ENCODE data around the gene CFAP45. TPM values are rescaled to one million over a fixed set of nuclear protein-coding genes. Genes with fewer than 3 reads are reported as not detected.

CFAP45 gene
- total RNA-seq, 2 experiments from 2014 or later: 0.63 TPM; not detected in 1

DNA sequence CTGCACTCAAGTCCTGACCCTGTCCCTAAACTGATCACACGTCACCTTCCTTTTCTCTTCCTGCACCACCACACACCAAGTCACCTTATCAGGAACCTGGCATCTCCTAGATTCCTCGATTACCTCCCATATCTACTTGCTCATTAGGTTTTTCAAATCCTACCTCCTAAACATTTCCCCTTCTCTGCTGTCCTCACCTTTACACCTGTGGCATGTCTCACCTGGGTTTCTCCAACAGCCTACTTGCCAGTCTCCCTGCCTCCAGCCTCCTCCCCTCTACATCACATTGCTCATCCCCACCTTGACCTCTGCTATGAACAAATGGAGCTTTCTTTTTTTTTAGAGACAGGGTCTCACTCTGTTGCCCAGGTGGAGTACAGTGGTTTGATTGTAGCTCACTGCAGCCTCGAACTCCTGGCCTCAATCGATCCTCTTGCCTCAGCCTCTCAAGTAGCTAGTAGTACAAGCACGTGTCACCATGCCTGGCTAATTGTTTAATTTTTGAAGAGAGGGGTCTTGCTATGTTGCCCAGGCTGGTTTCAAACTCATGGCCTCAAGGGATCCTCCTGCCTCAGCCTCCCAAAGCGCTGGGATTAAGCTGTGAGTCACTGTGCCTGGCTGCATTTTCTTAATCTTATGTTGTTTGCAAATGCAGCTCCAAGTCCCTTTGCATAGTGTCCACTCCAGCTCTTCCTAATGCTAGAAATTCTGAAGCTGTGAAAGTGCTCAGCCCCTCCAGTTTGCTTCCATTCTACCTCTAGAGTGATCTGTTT, 39.1 kb upstream of the CFAP45 start:
- POLR2A ChIA-PET: interaction anchor here (0.7 kb wide), 1 partner anchor 941 kb away, joined by 3 read pairs; no protein-coding TSS in a partner anchor
- intact Hi-C loops (cut with micrococcal nuclease; ENCODE audit: unreplicated experiment): no loop called here
- BruUV-seq (replicated peaks): no TSS peak

DNA sequence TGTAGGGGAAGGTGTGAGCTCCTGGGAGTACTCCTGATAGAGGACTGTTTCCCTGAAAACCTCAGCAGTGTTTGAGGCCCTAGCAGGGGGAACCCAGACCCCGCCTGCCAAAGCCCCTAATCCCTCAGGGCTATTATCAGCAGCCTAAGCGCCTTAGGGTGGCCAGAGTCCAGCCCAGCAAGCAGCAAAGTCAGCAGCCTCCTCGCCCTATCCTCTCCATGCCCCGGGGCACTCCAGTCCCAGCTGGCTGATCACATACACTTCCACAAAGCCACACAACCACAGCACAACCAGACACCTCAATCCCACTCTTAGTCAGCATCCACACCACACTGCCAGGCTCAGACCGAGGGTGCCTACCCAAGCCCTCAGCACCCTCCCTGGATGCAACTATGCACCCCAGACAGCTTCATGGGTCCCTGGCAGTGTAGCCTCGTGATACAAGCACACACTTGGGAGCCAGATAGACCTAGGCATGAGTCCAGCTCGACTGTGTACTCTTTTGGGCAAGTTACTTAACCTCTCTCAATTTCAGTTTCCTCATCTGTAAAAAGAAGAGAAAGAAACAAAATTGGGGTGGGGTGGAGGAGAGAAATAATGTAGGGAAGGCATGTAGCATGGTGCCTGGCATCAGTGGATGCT, 38.4 kb upstream of the CFAP45 start:
- no peak for DNase-seq (ENCODE audit: low spot score)
- Histone ChIP-seq H2AFZ (ENCODE audit: low read length) (no peak overlapping the region), H3K4me1 (ENCODE audit: insufficient read depth, low read length, poor library complexity, severe bottlenecking) (peaks cover 8% of the 10 kb centered on the region), H3K36me3 (ENCODE audit: insufficient read depth, low read length) (no peaks in the 10 kb centered on the region), H3K79me2 (ENCODE audit: insufficient read depth, low read depth, low read length) (no peaks in the 10 kb centered on the region), H3K9me2 (ENCODE audit: insufficient read depth, low read length) (no peaks in the 10 kb centered on the region), H3K27ac (ENCODE audit: low read depth, low read length, poor library complexity, severe bottlenecking) (no peak overlapping the region), H4K20me1 (ENCODE audit: insufficient read depth, low read length) (no peaks in the 10 kb centered on the region), H3K4me3 (ENCODE audit: low read depth, low read length, poor library complexity, severe bottlenecking) (no peak overlapping the region), H3K9me3 (ENCODE audit: low read length) (no peaks in the 10 kb centered on the region), H3K4me2 (ENCODE audit: low read length) (no peak overlapping the region)
- TF ChIP-seq, protein P1, sequence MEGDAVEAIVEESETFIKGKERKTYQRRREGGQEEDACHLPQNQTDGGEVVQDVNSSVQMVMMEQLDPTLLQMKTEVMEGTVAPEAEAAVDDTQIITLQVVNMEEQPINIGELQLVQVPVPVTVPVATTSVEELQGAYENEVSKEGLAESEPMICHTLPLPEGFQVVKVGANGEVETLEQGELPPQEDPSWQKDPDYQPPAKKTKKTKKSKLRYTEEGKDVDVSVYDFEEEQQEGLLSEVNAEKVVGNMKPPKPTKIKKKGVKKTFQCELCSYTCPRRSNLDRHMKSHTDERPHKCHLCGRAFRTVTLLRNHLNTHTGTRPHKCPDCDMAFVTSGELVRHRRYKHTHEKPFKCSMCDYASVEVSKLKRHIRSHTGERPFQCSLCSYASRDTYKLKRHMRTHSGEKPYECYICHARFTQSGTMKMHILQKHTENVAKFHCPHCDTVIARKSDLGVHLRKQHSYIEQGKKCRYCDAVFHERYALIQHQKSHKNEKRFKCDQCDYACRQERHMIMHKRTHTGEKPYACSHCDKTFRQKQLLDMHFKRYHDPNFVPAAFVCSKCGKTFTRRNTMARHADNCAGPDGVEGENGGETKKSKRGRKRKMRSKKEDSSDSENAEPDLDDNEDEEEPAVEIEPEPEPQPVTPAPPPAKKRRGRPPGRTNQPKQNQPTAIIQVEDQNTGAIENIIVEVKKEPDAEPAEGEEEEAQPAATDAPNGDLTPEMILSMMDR (conservative IDR thresholded peaks at IDR 0.05; ENCODE audit: low read length): no peak
- TF ChIP-seq EZH2phosphoT487 (IDR thresholded peaks at IDR 0.05; ENCODE audit: borderline replicate concordance, low read depth, low read length): no peak
- BruUV-seq (replicated peaks): no TSS peak
- intact Hi-C loops (cut with micrococcal nuclease; ENCODE audit: unreplicated experiment): no loop called here
- CTCF ChIA-PET (ENCODE audit: unreplicated experiment): no interaction called here
- POLR2A ChIA-PET: no interaction called here

More for the DNA sequence above, 39.1 kb upstream of the CFAP45 start:
- Histone ChIP-seq H3K27ac (ENCODE audit: low read depth, low read length, poor library complexity, severe bottlenecking) (no peak overlapping the region), H2AFZ (ENCODE audit: low read length) (no peak overlapping the region), H3K4me2 (ENCODE audit: low read length) (no peak overlapping the region), H3K4me3 (ENCODE audit: low read depth, low read length, poor library complexity, severe bottlenecking) (no peak overlapping the region), H3K79me2 (ENCODE audit: insufficient read depth, low read depth, low read length) (no peaks in the 10 kb centered on the region), H3K4me1 (ENCODE audit: insufficient read depth, low read length, poor library complexity, severe bottlenecking) (peaks cover 8% of the 10 kb centered on the region), H3K36me3 (ENCODE audit: insufficient read depth, low read length) (no peaks in the 10 kb centered on the region), H3K9me3 (ENCODE audit: low read length) (no peaks in the 10 kb centered on the region), H4K20me1 (ENCODE audit: insufficient read depth, low read length) (no peaks in the 10 kb centered on the region), H3K9me2 (ENCODE audit: insufficient read depth, low read length) (no peaks in the 10 kb centered on the region)
- CTCF ChIA-PET (ENCODE audit: unreplicated experiment): interaction anchor here (1.3 kb wide), 1 partner anchor 69 kb away, joined by 6 read pairs; no protein-coding TSS in a partner anchor
- TF ChIP-seq, protein P1 (conservative IDR thresholded peaks at IDR 0.05; ENCODE audit: low read length): no peak
- TF ChIP-seq EZH2phosphoT487 (IDR thresholded peaks at IDR 0.05; ENCODE audit: borderline replicate concordance, low read depth, low read length): no peak
- DNase-seq (ENCODE audit: low spot score): no peak

All from OCI-LY7 (cell line).